H1 (cell line): ENCODE measurements around the gene UBC. TPM values are rescaled to one million over a fixed set of nuclear protein-coding genes. Genes with fewer than 3 reads are reported as not detected.

Source experiments
- CTCF ChIA-PET: fragments of 300-600 bp; sonication (Branson Sonifier 250); formaldehyde crosslinking; loops from one replicate; lab custom pipeline; 2021; ENCODE audit not compliant: partially characterized antibody; lab: Charles Lee
- POLR2A ChIA-PET: fragments of 300-600 bp; sonication (Branson Sonifier 250); formaldehyde crosslinking; loops from one replicate; lab custom pipeline; 2021; ENCODE audit warnings: inconsistent platforms; ENCODE audit not compliant: partially characterized antibody; lab: Charles Lee
- DNase-seq, 2 experiments: peaks; one replicate each; pipeline versions ENCODE4 v3.0.0 to v3.0.0-alpha.2; 2010 to 2022; ENCODE audit warnings: low spot score in 2 of 2, low read depth in 1 of 2, mixed read lengths in 1 of 2
- FAIRE-seq: peaks from 2 replicates; lab custom pipeline; 2011; peaks lifted over from hg19 to GRCh38; lab: Jason Lieb, UNC
- H2AFZ ChIP-seq: 2 replicates; pipeline ENCODE4 v1.8.1; 2012; ENCODE audit warnings: low read length, inconsistent platforms
- H2AK5ac ChIP-seq: 2 replicates; pipeline ENCODE4 v1.6.1; 2013; ENCODE audit warnings: low read depth, low read length
- H2BK120ac ChIP-seq: replicated peaks from 2 replicates; pipeline ENCODE3; 2013; ENCODE audit warnings: low read depth, low read length, inconsistent platforms
- H2BK12ac ChIP-seq: 2 replicates; pipeline ENCODE4 v1.6.1; 2013; ENCODE audit warnings: low read depth, low read length
- H2BK15ac ChIP-seq: 2 replicates; pipeline ENCODE4 v1.6.1; 2013; ENCODE audit warnings: low read length
- H2BK20ac ChIP-seq: 2 replicates; pipeline ENCODE4 v1.6.1; 2013; ENCODE audit warnings: low read length
- H2BK5ac ChIP-seq: 2 replicates; pipeline ENCODE4 v1.6.1; 2013; ENCODE audit warnings: low read depth, low read length
- H3K14ac ChIP-seq: 2 replicates; pipeline ENCODE4 v1.6.1; 2013; ENCODE audit warnings: inconsistent platforms; ENCODE audit not compliant: insufficient read length
- H3K18ac ChIP-seq: 2 replicates; pipeline ENCODE4 v1.6.1; 2013; ENCODE audit warnings: low read length; ENCODE audit errors: extremely low read depth
- H3K23ac ChIP-seq: 2 replicates; pipeline ENCODE4 v1.6.1; 2013; ENCODE audit warnings: inconsistent platforms; ENCODE audit not compliant: insufficient read length
- H3K23me2 ChIP-seq: 2 replicates; pipeline ENCODE4 v1.6.1; 2013; ENCODE audit warnings: low read depth, low read length
- H3K27ac ChIP-seq: 2 replicates; pipeline ENCODE4 v1.6.1; 2011; ENCODE audit warnings: low read depth, low read length, inconsistent platforms
- H3K27me3 ChIP-seq, 4 experiments: replicated peaks in 1 of 4; 1 replicate in 1 of 4; 2 replicates in 3 of 4; pipeline versions ENCODE4 v1.6.1 to v1.8.1; 2011 to 2013; ENCODE audit warnings: low read length in 3 of 4, mild to moderate bottlenecking in 3 of 4, inconsistent platforms in 2 of 4, mixed read lengths in 2 of 4, moderate library complexity in 1 of 4; ENCODE audit not compliant: control insufficient read depth in 3 of 4, insufficient read depth in 3 of 4; ENCODE audit errors: extremely low read depth in 1 of 4
- H3K36me3 ChIP-seq, 4 experiments: 2 replicates each; pipeline versions ENCODE4 v1.6.1 to v1.8.1; 2011 to 2013; ENCODE audit warnings: mild to moderate bottlenecking in 4 of 4, low read length in 3 of 4, moderate library complexity in 2 of 4, control low read depth in 1 of 4, inconsistent platforms in 1 of 4; ENCODE audit not compliant: insufficient read depth in 4 of 4, control insufficient read depth in 2 of 4
- H3K4ac ChIP-seq: replicated peaks from 2 replicates; pipeline ENCODE3; 2013; ENCODE audit warnings: low read length, low read depth, mixed read lengths, inconsistent platforms; ENCODE audit not compliant: insufficient read length
- H3K4me1 ChIP-seq, 4 experiments: replicated peaks in 1 of 4; 1 replicate in 1 of 4; 2 replicates in 3 of 4; pipeline versions ENCODE4 v1.6.1 to v1.8.1; 2011 to 2013; ENCODE audit warnings: low read length in 3 of 4, inconsistent platforms in 2 of 4, mixed read lengths in 1 of 4; ENCODE audit not compliant: insufficient read depth in 4 of 4, control insufficient read depth in 3 of 4
- H3K4me2 ChIP-seq, 2 experiments: 2 replicates each; pipeline versions ENCODE4 v1.6.1 to v1.8.1; 2011 to 2013; ENCODE audit warnings: low read depth in 2 of 2, low read length in 2 of 2, control low read depth in 1 of 2, inconsistent platforms in 1 of 2, mild to moderate bottlenecking in 1 of 2; ENCODE audit not compliant: insufficient read depth in 1 of 2
- H3K4me3 ChIP-seq, 4 experiments: fragments of 200-600, 300-600 bp in 1 of 4; sonication (generic), shearing (Covaris generic), sonication (Bioruptor Twin) in 1 of 4; 2 replicates each; pipeline versions ENCODE4 v1.5.1 to v1.8.1; 2011 to 2016; ENCODE audit warnings: low read length in 4 of 4, low read depth in 3 of 4, control low read depth in 2 of 4, inconsistent platforms in 2 of 4, mild to moderate bottlenecking in 2 of 4, mixed read lengths in 1 of 4, moderate library complexity in 1 of 4; ENCODE audit not compliant: insufficient read depth in 2 of 4; ENCODE audit errors: extremely low read depth in 1 of 4
- H3K56ac ChIP-seq: replicated peaks from 2 replicates; pipeline ENCODE3; 2013; ENCODE audit warnings: low read depth, mild to moderate bottlenecking, mixed read lengths, low read length, inconsistent platforms; ENCODE audit not compliant: insufficient read length
- H3K79me1 ChIP-seq: 2 replicates; pipeline ENCODE4 v1.6.1; 2013; ENCODE audit warnings: low read depth, low read length, control low read depth
- H3K79me2 ChIP-seq, 2 experiments: 2 replicates each; pipeline versions ENCODE4 v1.6.1 to v1.8.1; 2012 to 2013; ENCODE audit warnings: low read length in 2 of 2, mild to moderate bottlenecking in 2 of 2, inconsistent platforms in 1 of 2; ENCODE audit not compliant: insufficient read depth in 2 of 2, control insufficient read depth in 1 of 2
- H3K9ac ChIP-seq, 4 experiments: replicated peaks in 1 of 4; 1 replicate in 1 of 4; 2 replicates in 3 of 4; pipeline versions ENCODE4 v1.6.1 to v1.8.1; 2011 to 2013; ENCODE audit warnings: low read depth in 3 of 4, low read length in 3 of 4, control low read depth in 2 of 4, mild to moderate bottlenecking in 2 of 4, moderate library complexity in 2 of 4, inconsistent platforms in 1 of 4; ENCODE audit errors: extremely low read depth in 1 of 4
- H3K9me3 ChIP-seq, 2 experiments: 2 replicates each; pipeline versions ENCODE4 v1.6.1 to v1.8.1; 2012 to 2013; ENCODE audit warnings: mild to moderate bottlenecking in 2 of 2, moderate library complexity in 2 of 2, control low read depth in 1 of 2, inconsistent platforms in 1 of 2, low read depth in 1 of 2, low read length in 1 of 2, mixed read lengths in 1 of 2; ENCODE audit not compliant: insufficient read depth in 2 of 2
- H4K20me1 ChIP-seq, 2 experiments: replicated peaks in 1 of 2; 2 replicates each; pipeline versions ENCODE3 to v1.8.1; 2011 to 2013; ENCODE audit warnings: inconsistent platforms in 2 of 2, low read length in 2 of 2, mild to moderate bottlenecking in 1 of 2; ENCODE audit not compliant: insufficient read depth in 2 of 2, control insufficient read depth in 1 of 2
- H4K5ac ChIP-seq: 2 replicates; pipeline ENCODE4 v1.6.1; 2013; ENCODE audit warnings: low read length, low read depth, mixed read lengths, inconsistent platforms; ENCODE audit not compliant: insufficient read length
- H4K8ac ChIP-seq: 2 replicates; pipeline ENCODE4 v1.8.0; 2013; ENCODE audit warnings: mild to moderate bottlenecking, moderate library complexity, low read length, inconsistent platforms; ENCODE audit not compliant: insufficient read depth; ENCODE audit errors: extremely low read depth
- H4K91ac ChIP-seq: replicated peaks from 2 replicates; pipeline ENCODE3; 2013; ENCODE audit warnings: low read length, mixed read lengths, inconsistent platforms; ENCODE audit not compliant: insufficient read length
- EP300 ChIP-seq, 2 experiments: IDR thresholded peaks; 1 replicate in 1 of 2; 2 replicates in 1 of 2; pipeline ENCODE4 v1.6.1; 2011 to 2012; ENCODE audit warnings: low read depth in 2 of 2, low read length in 2 of 2, mild to moderate bottlenecking in 2 of 2, borderline replicate concordance in 1 of 2, inconsistent platforms in 1 of 2, moderate library complexity in 1 of 2
- KDM1A ChIP-seq: fragments of 200-600, 300-600 bp; sonication (generic); IDR thresholded peaks from 2 replicates; pipeline ENCODE4 v1.7.1; 2016; ENCODE audit warnings: mild to moderate bottlenecking, low read length, borderline replicate concordance
- RXRA ChIP-seq: IDR thresholded peaks from 2 replicates; pipeline ENCODE4 v1.6.1; 2011; ENCODE audit warnings: low read depth, mild to moderate bottlenecking, low read length, moderate library complexity; ENCODE audit not compliant: insufficient read depth
- WGBS, 2 experiments: shearing (Covaris generic) in 1 of 2; methylation state at CpG; one replicate each; pipeline versions ENCODE4 v1.1.6 to v1.1.7; 2013 to 2015; ENCODE audit warnings: low lambda C conversion rate in 2 of 2, mixed read lengths in 2 of 2, inconsistent platforms in 1 of 2, low coverage in 1 of 2, missing lambda C conversion rate in 1 of 2; ENCODE audit not compliant: insufficient replicate concordance in 2 of 2, insufficient coverage in 1 of 2, insufficient read length in 1 of 2; ENCODE audit errors: extremely low coverage in 1 of 2, missing lambda C conversion rate in 1 of 2; 5-methylcytosine and 5-hydroxymethylcytosine counted together
- polyA plus RNA-seq, 7 experiments: library from polyadenylated mRNA; depleted of rRNA in 3 of 7; stranded (reverse) in 5 of 7; unstranded in 2 of 7; fragments of >200 nt in 5 of 7; fragments of 200-250 nt in 2 of 7; gene quantifications; 1 replicate in 5 of 7; 2 replicates in 1 of 7; 4 replicates in 1 of 7; pipeline versions ENCODE4 v1.2.1 to v1.2.3, GENCODE V29; 2011 to 2013; ENCODE audit warnings: missing spikeins in 2 of 7, mixed read lengths in 2 of 7
- total RNA-seq: library from RNA; stranded (reverse); fragmentation: NEBNext Ultra II Directional; extraction: Animal tissue kit (Norgen Biotek cat#: 25700); gene quantifications from 2 replicates; pipeline ENCODE4 v1.2.1, GENCODE V29; 2021

UBC gene
- total and polyA plus RNA-seq, 2 of the 8 experiments (the other 6 are each of a cell fraction or from before 2014, with no cell fraction given): 559 to 749 TPM

DNA sequence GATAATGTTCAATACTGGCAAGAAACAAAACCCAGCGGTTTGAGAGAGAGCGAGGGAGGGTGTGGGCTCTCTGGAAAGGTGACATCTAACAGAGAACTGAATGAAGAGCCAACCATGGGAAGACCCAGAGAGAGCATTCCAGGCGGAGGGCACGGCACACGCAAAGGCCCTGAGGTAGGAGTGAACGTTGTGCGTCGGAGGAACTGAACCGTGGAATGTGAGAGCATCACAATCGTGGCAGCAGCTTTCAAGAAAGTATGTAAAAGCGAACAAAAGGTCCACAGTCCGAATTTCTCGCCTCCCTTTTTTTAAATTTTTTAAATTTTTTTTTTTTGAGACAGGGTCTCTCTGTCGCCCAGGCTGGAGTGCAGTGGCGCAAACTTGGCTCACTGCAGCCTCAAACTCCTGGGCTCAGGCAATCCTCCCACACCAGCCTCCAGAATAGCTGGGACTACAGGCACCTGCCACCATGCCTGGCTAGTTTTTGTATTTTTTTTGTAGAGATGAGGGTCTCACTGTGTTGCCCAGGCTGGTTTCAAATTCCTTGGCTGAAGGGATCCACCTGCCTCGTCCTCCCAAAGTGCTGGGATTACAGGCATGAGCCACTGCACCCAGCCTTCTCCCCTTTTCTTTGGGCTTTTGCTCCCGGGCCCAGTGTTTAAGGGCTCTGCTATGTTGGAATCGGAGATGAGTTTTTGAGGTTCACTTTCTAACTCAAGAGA, 35.5 kb downstream of the UBC start:
- H2BK5ac ChIP-seq: no peak overlapping the region
- TF ChIP-seq KDM1A: peak; percentile 78; the same call in 1 of the 2 replicates
- no peak for TF ChIP-seq EP300 (IDR thresholded peaks at IDR 0.05; ENCODE audit: borderline replicate concordance in 1 of 2, low read depth in 2 of 2, low read length in 2 of 2)
- no peak for TF ChIP-seq RXRA
- DNase-seq: no peak
- no peak overlapping the region for H2BK15ac ChIP-seq
- no peak overlapping the region for H3K9ac ChIP-seq
- no peak overlapping the region for H2AK5ac ChIP-seq
- H3K4me2 ChIP-seq: no peak overlapping the region
- H3K56ac ChIP-seq: no peak overlapping the region
- peaks cover 0 to 7% (median 1%) of the 10 kb centered on the region in 4 experiments; a peak in 2 of 7 replicates for H3K4me1 ChIP-seq
- H3K79me1 ChIP-seq: no peaks in the 10 kb centered on the region
- H3K14ac ChIP-seq: no peak overlapping the region
- no peaks in the 10 kb centered on the region for H3K9me3 ChIP-seq
- no peaks in the 10 kb centered on the region for H3K79me2 ChIP-seq
- peaks cover 0 to 2% of the 10 kb centered on the region in 2 experiments for H4K20me1 ChIP-seq
- H2BK120ac ChIP-seq: no peak overlapping the region
- no peak overlapping the region for H4K91ac ChIP-seq
- no peak for FAIRE-seq
- no peak overlapping the region for H3K4ac ChIP-seq
- no peak overlapping the region for H2AFZ ChIP-seq
- no peaks in the 10 kb centered on the region for H3K36me3 ChIP-seq
- no peak overlapping the region for H3K27ac ChIP-seq
- no peak overlapping the region for H2BK12ac ChIP-seq
- peaks cover 5% of the 10 kb centered on the region; the same call in 1 of the 2 replicates for H3K23me2 ChIP-seq
- no peak overlapping the region for H3K23ac ChIP-seq
- no peak overlapping the region for H3K4me3 ChIP-seq
- no peak overlapping the region for H2BK20ac ChIP-seq
- H3K18ac ChIP-seq: no peak overlapping the region
- ChIA-PET POLR2A (no interaction called here), CTCF (interaction anchor here (0.6 to 2.3 kb wide), 6 partner anchors 13 to 99 kb away, joined by 3 to 6 read pairs (median 4); no protein-coding TSS in a partner anchor)
- no peak overlapping the region for H4K5ac ChIP-seq
- no peaks in the 10 kb centered on the region for H3K27me3 ChIP-seq
- 91% methylated on average over 18 of the region's 18 CpGs; no CpG with 5 or more reads in 1 of the 2 experiments for WGBS, 2 experiments
- no peak overlapping the region for H4K8ac ChIP-seq
